HS-27A (cell line): Measurements from ENCODE around the gene CAMSAP2.
A peak's percentile ranks its signal among the peaks of the same experiment; 100 is the strongest.

Source experiments
- DNase-seq: peaks from one replicate; pipeline ENCODE4 v3.0.0-alpha.2; 2012; ENCODE audit warnings: low read depth, missing footprints

The CAMSAP2 gene

DNA sequence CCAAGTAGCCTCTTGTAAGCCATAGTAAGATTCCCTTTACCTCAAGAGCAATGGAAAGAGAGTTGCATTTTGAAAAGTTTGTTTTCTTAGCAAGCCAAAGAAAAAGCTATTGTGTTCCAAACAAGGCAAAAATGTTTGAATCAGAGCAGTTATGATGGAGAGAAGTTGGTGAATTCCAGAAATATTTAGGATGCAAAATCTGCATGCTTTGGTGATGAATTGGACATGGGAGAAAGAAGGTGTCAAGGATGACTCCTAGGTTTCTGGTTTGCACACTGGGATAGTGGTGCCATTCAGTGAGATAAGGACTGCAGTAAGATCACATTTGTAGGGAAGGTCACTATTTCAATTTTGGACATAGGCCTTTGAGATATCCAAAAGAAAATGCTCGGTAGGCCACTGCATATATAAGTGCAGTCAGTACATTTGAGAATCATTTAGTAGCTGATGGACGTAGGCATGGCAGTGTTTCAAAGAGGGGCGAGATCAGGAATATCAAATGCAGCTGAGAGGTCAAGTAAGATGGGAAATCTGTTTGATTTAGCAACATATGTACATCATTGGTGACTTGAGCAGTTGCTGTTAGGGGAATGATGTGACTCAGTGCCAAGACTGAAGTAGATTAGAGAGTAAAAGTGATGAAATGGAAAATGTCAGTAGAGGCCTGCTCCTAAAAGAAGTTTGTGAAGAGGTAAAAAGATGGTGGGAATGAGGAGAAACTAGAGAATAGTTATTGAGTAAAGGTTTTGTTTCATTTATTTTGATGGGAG is 100.2 kb downstream of the CAMSAP2 start:
- peak; percentile 68 for DNase-seq

DNA sequence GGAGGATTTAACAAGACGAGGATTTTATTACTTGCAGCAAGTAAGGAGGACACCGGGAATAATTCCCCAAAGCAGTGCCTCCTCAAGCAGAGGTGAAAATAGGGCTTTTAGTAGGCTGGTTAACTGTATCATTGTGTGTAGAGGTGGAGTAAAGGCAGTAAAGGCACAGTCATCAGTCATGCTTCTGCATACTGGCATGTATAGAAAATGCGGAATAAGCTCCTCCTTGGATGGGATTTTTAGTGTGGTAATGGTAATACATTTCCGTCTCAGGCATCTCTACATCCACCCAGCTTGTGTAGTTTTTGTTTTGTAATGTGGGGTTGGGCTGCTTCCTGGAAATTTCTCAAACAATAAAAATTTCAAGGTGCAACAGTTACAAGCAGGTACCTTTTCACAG is 106.7 kb downstream of the CAMSAP2 start:
- DNase-seq: no peak

GRCh38 chr1:200846398-200846797 is 107.7 kb downstream of the CAMSAP2 start:
- DNase-seq: no peak

DNA sequence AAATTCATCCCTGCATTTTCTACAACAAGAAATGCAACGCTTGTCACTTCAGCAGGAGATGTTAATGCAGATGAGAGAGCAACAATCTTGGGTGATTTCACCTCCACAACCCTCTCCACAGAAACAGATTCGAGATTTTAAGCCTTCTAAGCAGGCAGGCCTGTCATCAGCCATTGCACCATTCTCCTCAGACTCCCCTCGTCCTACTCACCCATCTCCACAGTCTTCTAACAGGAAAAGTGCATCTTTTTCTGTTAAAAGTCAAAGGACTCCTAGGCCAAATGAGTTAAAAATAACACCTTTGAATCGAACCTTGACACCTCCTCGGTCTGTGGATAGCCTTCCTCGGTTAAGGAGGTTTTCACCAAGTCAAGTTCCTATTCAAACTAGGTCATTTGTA is 110.7 kb downstream of the CAMSAP2 start:
- no peak for DNase-seq

- DNase-seq: no peak
Observed at GRCh38 chr1:200850554-200850953, 111.9 kb downstream of the CAMSAP2 start.

- DNase-seq: no peak
Observed at GRCh38 chr1:200856716-200857357, 118.1 kb downstream of the CAMSAP2 start.

- no peak for DNase-seq
Observed at GRCh38 chr1:200857804-200858203, 119.1 kb downstream of the CAMSAP2 start.

DNA sequence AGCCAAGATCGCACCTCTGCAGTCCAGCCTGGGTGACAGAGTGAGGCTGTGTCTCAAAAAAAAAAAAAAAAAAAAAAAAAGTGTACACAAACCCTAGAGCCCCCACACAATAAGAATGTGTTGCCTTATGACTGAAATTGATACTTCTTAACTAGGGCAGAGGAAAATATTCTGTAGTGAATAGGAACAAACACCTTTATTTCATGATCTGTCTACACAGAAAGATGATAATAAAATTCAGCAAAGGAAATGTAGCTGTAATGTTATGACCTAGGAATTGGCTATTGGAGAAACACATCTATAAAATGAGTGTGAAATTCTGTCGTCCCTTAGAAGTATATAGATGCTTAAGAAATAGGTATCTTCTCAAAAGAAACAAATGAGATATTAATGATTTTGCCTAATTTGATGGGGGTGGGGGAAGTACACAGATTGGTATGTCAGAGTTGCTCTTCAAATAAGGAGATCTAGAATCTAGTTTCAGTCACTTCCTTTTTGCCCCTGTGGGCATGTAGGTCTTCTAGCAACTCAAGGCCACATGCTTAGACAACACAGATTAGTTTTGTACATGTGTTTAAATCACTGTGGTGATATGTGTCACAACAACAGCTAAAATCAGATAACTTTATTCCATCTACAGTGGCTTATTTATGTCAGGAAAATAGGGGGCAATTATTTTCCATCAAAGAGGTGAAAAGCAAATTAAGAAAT is 123.4 kb downstream of the CAMSAP2 start:
- DNase-seq: no peak

- no peak for DNase-seq
Observed at GRCh38 chr1:200862713-200863415, 124.2 kb downstream of the CAMSAP2 start.

DNA sequence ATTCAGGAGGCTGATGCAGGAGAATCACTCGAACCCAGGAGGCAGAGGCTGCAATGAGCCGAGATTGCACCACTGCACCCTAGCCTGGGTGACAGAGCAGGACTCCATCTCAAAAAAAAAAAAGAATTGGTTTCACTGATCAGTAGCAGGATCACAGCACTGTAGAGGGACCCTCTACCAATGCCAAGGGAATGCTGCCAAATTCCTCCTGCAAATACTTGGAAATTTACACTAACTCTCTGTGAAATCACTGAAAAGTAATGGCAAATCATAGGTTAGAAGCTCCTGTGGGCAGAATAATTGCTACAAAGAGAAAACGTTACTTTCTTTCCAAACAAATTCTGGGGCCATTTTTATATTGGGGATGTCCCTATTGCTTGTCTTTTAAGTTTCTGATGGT is 127.4 kb downstream of the CAMSAP2 start:
- DNase-seq: no peak

- no peak for DNase-seq
Observed at GRCh38 chr1:200866521-200866920, 127.8 kb downstream of the CAMSAP2 start.

- no peak for DNase-seq
Observed at GRCh38 chr1:200867018-200867811, 128.5 kb downstream of the CAMSAP2 start.

GRCh38 chr1:200869376-200869752 is 130.7 kb downstream of the CAMSAP2 start:
- no peak for DNase-seq

DNA sequence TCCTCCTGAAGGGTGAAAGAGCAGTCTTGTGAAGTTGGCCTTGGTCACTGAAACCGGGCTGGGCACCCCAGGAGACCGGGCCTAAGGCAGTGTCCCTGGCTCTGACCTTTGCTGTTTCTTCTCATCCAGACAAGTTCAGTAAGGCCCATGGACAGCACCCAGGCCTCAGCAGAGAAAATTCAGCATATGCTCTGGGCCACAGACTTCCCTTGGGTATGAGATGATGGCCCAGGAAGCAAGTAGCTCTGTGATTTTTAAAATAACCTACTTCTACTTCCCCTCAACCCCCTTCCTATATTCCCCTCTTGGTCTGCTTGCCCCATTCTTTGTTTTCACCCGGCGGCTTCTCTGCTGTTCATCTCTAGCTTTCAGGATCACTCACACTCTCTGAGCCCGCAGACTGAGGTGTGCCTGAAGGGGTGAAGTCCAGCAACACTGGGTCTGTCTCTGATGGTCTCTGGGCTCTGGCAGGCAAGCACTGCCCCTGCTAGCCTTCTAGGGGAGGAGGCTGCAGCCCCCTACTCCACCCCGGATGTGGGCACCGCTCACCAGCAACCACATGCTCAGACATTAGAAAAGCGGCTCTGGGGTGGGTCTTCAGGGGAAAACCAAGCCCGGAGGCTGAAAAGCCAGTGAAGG is 131.2 kb downstream of the CAMSAP2 start:
- no peak for DNase-seq

DNA sequence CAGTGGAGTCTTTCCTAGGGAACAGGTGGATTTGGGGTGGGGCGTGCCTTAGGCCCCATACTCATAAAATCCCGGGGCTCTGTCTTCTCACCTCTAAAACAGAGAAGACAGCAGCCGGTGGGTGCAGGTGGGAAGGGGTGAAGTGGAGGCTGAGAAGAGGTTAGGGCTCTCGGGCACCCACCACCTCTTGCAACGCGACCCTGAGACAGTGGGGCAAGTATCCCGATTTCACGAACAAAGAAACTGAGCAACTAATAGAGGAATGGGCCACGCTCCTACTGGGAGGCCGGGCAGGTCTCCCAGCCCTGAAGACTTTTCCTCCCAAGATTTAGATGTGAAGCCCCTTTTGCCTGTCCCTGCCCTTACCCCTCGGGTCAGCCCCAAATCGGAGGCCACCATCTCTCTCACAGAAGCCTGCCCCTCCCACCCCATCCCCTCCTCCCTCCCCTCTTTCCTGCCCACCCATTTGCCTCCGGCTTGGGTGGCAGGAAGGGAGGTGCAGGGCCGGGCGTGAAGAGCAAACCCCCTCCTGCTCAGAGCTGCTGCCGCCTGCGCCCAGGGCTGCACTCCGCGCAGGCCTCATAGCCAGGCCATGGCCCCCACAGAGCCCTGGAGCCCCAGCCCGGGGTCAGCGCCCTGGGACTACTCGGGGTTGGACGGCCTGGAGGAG is 133.9 kb downstream of the CAMSAP2 start, which contains the start of gene GPR25:
TSS of gene GPR25 (plus strand) at position 536 of the 670 bp plus-strand sequence. CDS start at position 593, 57 bp downstream.
- no peak for DNase-seq

DNA sequence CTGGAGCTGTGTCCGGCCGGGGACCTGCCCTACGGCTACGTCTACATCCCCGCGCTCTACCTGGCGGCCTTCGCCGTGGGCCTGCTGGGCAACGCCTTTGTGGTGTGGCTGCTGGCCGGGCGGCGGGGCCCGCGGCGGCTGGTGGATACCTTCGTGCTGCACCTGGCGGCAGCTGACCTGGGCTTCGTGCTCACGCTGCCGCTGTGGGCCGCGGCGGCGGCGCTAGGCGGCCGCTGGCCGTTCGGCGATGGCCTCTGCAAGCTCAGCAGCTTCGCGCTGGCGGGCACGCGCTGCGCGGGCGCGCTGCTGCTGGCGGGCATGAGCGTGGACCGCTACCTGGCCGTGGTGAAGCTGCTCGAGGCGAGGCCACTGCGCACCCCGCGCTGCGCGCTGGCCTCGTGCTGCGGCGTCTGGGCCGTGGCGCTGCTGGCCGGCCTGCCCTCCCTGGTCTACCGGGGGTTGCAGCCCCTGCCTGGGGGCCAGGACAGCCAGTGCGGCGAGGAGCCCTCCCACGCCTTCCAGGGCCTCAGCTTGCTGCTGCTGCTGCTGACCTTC is 134.5 kb downstream of the CAMSAP2 start:
- DNase-seq: no peak

DNA sequence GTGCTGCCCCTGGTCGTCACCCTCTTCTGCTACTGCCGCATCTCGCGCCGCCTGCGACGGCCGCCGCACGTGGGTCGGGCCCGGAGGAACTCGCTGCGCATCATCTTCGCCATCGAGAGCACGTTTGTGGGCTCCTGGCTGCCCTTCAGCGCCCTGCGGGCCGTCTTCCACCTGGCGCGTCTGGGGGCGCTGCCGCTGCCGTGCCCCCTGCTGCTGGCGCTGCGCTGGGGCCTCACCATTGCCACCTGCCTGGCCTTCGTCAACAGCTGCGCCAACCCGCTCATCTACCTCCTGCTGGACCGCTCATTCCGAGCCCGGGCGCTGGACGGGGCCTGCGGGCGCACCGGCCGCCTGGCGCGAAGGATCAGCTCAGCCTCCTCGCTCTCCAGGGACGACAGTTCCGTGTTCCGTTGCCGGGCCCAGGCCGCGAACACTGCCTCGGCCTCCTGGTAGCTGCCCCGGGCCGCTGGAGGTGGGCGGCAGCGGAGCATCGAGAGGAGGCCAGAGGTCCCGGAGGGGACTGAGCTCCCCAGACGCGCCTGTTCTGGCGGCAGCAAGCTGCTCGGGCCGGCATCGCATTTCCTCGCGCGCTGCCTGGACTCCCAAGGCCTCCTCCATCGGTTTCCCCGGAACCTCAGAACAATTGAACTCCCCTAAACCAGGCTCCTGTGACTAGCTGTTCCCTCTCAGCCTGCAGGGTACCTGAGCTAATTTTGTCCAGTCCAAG is 135.1 kb downstream of the CAMSAP2 start:
- no peak for DNase-seq

DNA sequence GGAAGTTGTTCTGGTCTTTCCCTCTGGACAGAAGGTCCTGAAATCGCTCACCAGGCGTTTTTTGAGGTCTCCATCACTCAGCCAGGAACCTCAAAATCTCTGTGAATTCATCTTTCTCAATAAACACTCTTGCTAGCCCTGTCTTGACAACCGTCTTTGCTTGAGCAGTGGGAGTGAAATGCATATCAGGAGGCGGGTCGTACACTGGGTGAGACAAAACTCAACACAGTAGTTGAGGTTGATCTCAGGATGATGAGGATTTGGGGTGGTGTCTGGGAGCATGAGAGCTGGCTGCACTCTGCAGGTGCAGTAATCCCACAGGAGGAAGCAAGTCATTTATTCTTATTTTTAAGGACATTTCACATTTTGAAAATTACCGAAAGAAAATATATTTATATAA is 136.0 kb downstream of the CAMSAP2 start:
- DNase-seq: no peak

GRCh38 chr1:200875416-200875815 is 136.7 kb downstream of the CAMSAP2 start:
- DNase-seq: no peak
